ENCODE measurements around the gene CDKN2B.

Gene CDKN2B

DNA sequence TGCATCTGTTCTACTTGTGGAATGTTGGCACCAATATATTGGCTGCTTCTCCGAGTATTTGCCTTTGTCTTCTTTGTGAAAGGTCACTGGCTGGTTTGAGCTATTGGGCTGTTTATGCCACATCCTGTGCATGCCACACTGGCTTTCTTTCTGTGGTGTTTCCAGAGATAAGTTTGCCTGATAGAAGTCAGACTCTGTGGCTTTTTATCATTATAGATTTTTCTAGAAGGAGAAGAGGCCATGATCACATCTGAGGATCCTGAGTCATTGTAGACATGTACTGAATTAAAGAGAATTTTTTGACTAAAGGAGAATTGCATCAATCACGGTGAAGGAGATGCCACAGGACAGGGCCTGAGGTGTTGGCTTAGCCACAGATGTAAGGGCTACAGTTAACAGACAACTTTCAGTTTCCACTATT is 26.5 kb upstream of the CDKN2B start:
- no peak for DNase-seq (ENCODE audit: extremely low read depth, low read depth)
- TF ChIP-seq, protein P1, sequence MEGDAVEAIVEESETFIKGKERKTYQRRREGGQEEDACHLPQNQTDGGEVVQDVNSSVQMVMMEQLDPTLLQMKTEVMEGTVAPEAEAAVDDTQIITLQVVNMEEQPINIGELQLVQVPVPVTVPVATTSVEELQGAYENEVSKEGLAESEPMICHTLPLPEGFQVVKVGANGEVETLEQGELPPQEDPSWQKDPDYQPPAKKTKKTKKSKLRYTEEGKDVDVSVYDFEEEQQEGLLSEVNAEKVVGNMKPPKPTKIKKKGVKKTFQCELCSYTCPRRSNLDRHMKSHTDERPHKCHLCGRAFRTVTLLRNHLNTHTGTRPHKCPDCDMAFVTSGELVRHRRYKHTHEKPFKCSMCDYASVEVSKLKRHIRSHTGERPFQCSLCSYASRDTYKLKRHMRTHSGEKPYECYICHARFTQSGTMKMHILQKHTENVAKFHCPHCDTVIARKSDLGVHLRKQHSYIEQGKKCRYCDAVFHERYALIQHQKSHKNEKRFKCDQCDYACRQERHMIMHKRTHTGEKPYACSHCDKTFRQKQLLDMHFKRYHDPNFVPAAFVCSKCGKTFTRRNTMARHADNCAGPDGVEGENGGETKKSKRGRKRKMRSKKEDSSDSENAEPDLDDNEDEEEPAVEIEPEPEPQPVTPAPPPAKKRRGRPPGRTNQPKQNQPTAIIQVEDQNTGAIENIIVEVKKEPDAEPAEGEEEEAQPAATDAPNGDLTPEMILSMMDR (IDR thresholded peaks at IDR 0.05; ENCODE audit: low read depth, low read length), result no peak

DNA sequence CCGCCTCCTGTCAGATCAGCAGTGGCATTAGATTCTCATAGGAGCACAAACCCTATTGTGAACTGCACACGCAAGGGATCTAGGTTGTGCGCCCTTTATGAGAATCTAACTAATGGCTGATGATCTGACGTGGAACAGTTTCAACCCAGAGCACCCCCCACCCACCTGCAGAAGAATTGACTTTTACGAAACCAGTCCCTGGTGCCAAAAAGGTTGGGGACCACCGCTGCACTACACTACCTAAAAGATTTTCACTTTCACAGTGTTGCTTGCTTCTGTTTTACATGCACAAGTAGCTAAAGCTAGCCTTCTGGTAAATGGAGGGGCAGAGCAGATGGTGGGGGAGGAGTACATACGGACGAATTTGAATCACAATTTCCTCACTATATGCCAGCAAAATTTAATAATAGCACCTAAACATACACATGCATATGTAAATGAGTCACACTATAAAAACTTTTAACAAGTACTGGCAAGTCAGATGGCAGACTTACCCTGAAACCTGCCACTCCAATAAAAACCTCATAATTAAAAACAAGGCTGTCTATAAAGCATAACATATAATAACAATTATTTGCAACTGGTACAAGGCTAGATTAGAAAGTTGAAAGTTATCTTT is 24.0 kb upstream of the CDKN2B start:
- DNase-seq (ENCODE audit: extremely low read depth, low read depth), result no peak
- TF ChIP-seq, protein P1 (IDR thresholded peaks at IDR 0.05; ENCODE audit: low read depth, low read length), result no peak

DNA sequence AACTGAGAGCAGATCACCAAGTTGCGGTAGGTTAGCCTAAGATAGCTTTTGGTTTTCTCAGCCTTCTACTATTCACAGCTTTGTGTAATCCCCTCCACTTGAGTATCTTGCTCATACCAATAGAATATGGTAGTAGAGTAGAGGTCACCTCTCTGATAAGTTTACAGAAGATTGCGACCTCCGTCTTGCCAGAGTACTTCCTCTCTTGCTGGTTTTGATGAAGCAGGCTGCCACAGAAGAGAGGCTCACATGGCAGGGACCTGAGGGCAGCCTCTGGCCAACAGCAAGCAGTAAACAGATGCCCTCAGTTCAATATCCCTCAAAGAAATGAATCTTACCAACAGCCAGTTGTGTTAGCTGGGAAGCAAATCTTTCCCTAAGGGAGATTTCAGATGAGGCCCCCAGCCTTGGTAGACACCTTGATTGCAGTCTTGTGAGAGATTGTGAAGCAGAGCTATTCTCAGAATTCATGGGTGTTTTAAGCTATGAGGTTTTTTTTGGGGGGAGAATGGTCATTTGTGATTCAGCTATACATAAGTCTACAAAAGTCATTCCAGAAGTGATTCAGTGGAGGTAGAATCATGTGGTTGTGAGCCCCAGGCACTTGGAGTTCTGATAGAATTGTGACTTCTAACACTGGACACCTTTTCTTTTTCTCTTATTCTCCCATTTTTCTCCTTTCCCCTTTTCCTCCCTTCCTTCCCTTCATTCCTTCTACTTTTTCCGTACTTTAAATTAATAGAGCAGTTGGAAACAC is 22.7 kb upstream of the CDKN2B start:
- DNase-seq (ENCODE audit: extremely low read depth, low read depth), result no peak
- TF ChIP-seq, protein P1 (IDR thresholded peaks at IDR 0.05; ENCODE audit: low read depth, low read length), result no peak

DNA sequence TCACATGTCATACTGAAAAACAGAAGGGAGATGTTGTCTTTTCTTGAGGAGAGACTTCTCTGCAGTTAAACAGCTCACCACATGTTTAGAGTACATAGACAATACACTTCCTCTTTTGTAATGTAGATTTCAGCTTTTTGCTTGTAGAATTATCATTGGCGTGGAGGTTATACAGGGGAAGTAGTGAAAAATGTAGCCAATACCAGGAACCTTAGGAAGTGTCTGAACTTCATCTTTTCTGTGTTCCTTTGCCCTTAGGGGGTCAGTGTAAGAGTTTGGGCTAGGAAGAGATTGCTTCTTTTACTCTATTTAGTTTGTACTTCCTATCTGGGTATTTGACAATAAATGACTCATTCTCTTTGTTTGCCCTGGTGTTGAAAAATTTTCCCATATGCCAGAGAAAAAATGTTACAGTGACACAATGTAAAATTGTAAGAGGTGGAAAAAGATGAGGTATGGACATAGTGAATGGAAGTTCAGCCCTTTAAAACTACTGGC is 21.0 kb upstream of the CDKN2B start:
- TF ChIP-seq, protein P1 (IDR thresholded peaks at IDR 0.05; ENCODE audit: low read depth, low read length), result no peak
- peak; percentile 41 for DNase-seq (ENCODE audit: extremely low read depth, low read depth)

DNA sequence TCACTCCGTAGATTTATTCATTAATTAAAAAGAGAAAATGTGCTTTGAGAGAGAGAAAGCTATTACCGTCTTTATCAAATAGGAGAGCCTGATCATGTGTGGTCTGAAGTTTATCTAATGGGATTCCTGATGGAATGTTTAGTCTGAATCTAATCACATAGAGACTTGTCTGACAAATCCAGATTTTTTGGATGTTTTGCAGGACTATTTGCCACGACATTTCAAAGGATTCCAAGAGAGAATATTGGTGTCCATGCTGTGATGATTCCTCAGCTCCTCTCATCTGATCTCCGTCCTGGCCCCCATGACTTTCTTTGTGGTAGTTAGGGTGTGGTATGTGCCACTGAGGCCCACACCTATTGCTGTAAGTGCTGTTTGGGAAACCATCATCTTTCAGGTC is 20.1 kb upstream of the CDKN2B start:
- no peak for DNase-seq (ENCODE audit: extremely low read depth, low read depth)
- TF ChIP-seq, protein P1 (IDR thresholded peaks at IDR 0.05; ENCODE audit: low read depth, low read length), result no peak

DNA sequence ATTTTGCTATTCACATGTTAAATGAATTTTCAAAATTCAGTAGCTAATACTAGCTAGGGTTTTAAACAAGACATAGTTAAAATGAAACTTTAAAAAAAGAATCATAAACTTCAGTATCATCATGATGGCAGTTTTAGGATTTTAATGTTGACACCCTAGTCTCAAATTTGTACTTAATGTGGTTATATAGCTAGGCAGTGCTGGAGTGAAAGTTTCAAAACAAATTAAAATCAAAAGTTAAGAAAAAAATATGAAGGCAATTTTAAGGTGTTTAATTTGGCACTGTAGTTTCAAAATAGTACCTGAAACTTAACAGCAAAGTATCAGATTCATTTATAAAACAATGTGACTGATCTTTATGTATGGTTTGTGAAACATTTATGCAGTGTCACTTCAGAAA is 19.3 kb upstream of the CDKN2B start:
- no peak for DNase-seq (ENCODE audit: extremely low read depth, low read depth)
- TF ChIP-seq, protein P1 (IDR thresholded peaks at IDR 0.05; ENCODE audit: low read depth, low read length), result no peak

DNA sequence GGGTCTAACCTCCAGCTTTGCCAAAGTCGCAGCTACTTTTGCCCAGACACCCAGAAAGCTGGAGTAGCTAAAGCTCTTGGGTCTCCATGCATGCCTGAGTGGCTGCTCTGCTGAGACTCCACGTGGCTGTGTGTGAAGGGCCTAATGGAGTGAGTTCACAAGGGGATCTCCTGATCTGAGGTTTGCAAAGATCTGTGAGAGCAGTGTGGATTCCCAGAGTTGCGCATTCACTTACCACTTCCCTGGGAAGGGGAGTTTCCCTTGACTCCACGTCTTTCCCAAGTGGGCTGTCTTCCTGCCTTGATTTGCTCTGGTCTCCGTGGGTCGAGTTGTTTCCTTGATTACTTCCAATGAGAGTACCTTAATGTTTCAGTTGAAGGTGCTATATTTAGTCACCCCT is 17.6 kb upstream of the CDKN2B start:
- TF ChIP-seq, protein P1 (IDR thresholded peaks at IDR 0.05; ENCODE audit: low read depth, low read length), result no peak
- DNase-seq (ENCODE audit: extremely low read depth, low read depth), result no peak

All from AG09319 (cell line).